ENCODE data around the gene UBE2E3.

UBE2E3 gene

GRCh38 chr2:180970016-180970415 is 10.4 kb upstream of the UBE2E3 start:
- Histone ChIP-seq H3K27me3 (ENCODE audit: control insufficient read depth, insufficient read depth, low read length) (no peaks in the 10 kb centered on the region), H2AFZ (no peak overlapping the region), H3K9ac (no peak overlapping the region), H3K36me3 (ENCODE audit: control insufficient read depth, insufficient read depth, low read length) (no peaks in the 10 kb centered on the region), H3K9me3 (ENCODE audit: control insufficient read depth, low read length) (no peaks in the 10 kb centered on the region), H3K79me2 (no peaks in the 10 kb centered on the region), H3K4me3 (ENCODE audit: low read depth, low read length) (no peak overlapping the region), H3K4me1 (no peaks in the 10 kb centered on the region), H3K4me2 (ENCODE audit: low read length) (no peak overlapping the region), H3K27ac (no peak overlapping the region)
- no peak for TF ChIP-seq CTCF (IDR thresholded peaks at IDR 0.05)

GRCh38 chr2:180971811-180972210 is 8.6 kb upstream of the UBE2E3 start:
- H3K4me3 ChIP-seq (ENCODE audit: low read depth, low read length), result no peak overlapping the region
- H3K4me2 ChIP-seq (ENCODE audit: low read length), result no peak overlapping the region
- TF ChIP-seq CTCF (IDR thresholded peaks at IDR 0.05), result no peak
- H3K9ac ChIP-seq, result no peak overlapping the region
- no peaks in the 10 kb centered on the region for H3K9me3 ChIP-seq (ENCODE audit: control insufficient read depth, low read length)
- no peak overlapping the region for H2AFZ ChIP-seq
- H3K27ac ChIP-seq, result no peak overlapping the region
- no peaks in the 10 kb centered on the region for H3K27me3 ChIP-seq (ENCODE audit: control insufficient read depth, insufficient read depth, low read length)
- no peaks in the 10 kb centered on the region for H3K4me1 ChIP-seq
- H3K36me3 ChIP-seq (ENCODE audit: control insufficient read depth, insufficient read depth, low read length), result no peaks in the 10 kb centered on the region
- H3K79me2 ChIP-seq, result no peaks in the 10 kb centered on the region

- no peak overlapping the region for H2AFZ ChIP-seq
- no peaks in the 10 kb centered on the region for H3K27me3 ChIP-seq (ENCODE audit: control insufficient read depth, insufficient read depth, low read length)
- no peaks in the 10 kb centered on the region for H3K4me1 ChIP-seq
- TF ChIP-seq CTCF (IDR thresholded peaks at IDR 0.05), result no peak
- no peak overlapping the region for H3K4me3 ChIP-seq (ENCODE audit: low read depth, low read length)
- H3K79me2 ChIP-seq, result no peaks in the 10 kb centered on the region
- H3K9ac ChIP-seq, result no peak overlapping the region
- no peaks in the 10 kb centered on the region for H3K9me3 ChIP-seq (ENCODE audit: control insufficient read depth, low read length)
- H3K27ac ChIP-seq, result no peak overlapping the region
- no peak overlapping the region for H3K4me2 ChIP-seq (ENCODE audit: low read length)
- no peaks in the 10 kb centered on the region for H3K36me3 ChIP-seq (ENCODE audit: control insufficient read depth, insufficient read depth, low read length)
Measured at GRCh38 chr2:180975585-180975984, 4.8 kb upstream of the UBE2E3 start.

GRCh38 chr2:180978903-180979748 is 1.3 kb upstream of the UBE2E3 start:
- H3K79me2 ChIP-seq, result no peaks in the 10 kb centered on the region
- H3K9ac ChIP-seq, result no peak overlapping the region
- no peak for TF ChIP-seq CTCF (IDR thresholded peaks at IDR 0.05)
- no peak overlapping the region for H3K4me2 ChIP-seq (ENCODE audit: low read length)
- no peaks in the 10 kb centered on the region for H3K36me3 ChIP-seq (ENCODE audit: control insufficient read depth, insufficient read depth, low read length)
- no peak overlapping the region for H3K4me3 ChIP-seq (ENCODE audit: low read depth, low read length)
- no peaks in the 10 kb centered on the region for H3K27me3 ChIP-seq (ENCODE audit: control insufficient read depth, insufficient read depth, low read length)
- peak overlapping the region; percentile 99 for H2AFZ ChIP-seq
- peaks cover 18% of the 10 kb centered on the region for H3K4me1 ChIP-seq
- H3K9me3 ChIP-seq (ENCODE audit: control insufficient read depth, low read length), result no peaks in the 10 kb centered on the region
- H3K27ac ChIP-seq, result peak overlapping the region; percentile 84

GRCh38 chr2:180979749-180980105 is 678 bp upstream of the UBE2E3 start:
- Histone ChIP-seq H3K27ac (peak overlapping the region; percentile 84), H3K9ac (peak overlapping the region; percentile 54), H3K4me1 (peaks cover 23% of the 10 kb centered on the region), H3K36me3 (ENCODE audit: control insufficient read depth, insufficient read depth, low read length) (no peaks in the 10 kb centered on the region), H3K4me2 (ENCODE audit: low read length) (peak overlapping the region; percentile 62), H3K79me2 (no peaks in the 10 kb centered on the region), H3K27me3 (ENCODE audit: control insufficient read depth, insufficient read depth, low read length) (no peaks in the 10 kb centered on the region), H2AFZ (peak overlapping the region; percentile 99), H3K4me3 (ENCODE audit: low read depth, low read length) (peak overlapping the region; percentile 59), H3K9me3 (ENCODE audit: control insufficient read depth, low read length) (no peaks in the 10 kb centered on the region)
- no peak for TF ChIP-seq CTCF (IDR thresholded peaks at IDR 0.05)
